Lung (tissue), 12 donors: Measurements from ENCODE around the gene C9orf78. TPM values are rescaled to one million over a fixed set of nuclear protein-coding genes. Genes with fewer than 3 reads are reported as not detected.
"Not testable (repeated sequence)": the region's sequence is repeated elsewhere in the genome, so short reads cannot be mapped to it uniquely, and the experiment has no call there.

Experiments used
- ATAC-seq: fragments of 200-7000 bp; cut with Tn5 transposase; one replicate; pipeline ENCODE4 v1.9.1; 2020; ENCODE audit warnings: moderate number of reproducible peaks; ENCODE audit not compliant: insufficient read depth, low FRiP score
- DNase-seq, 3 donors: peaks; one replicate each; pipeline ENCODE4 v3.0.0-alpha.2; 2013 to 2017
- H3K27ac ChIP-seq, 2 donors: one replicate each; pipeline ENCODE4 v1.5.1; 2013; ENCODE audit warnings: mild to moderate bottlenecking in 2 of 2, moderate library complexity in 2 of 2, control low read depth in 1 of 2, inconsistent platforms in 1 of 2, low read depth in 1 of 2, low read length in 1 of 2
- H3K27me3 ChIP-seq, 3 donors: one replicate each; pipeline ENCODE4 v1.5.1; 2013; ENCODE audit warnings: low read length in 2 of 3; ENCODE audit not compliant: control insufficient read depth in 3 of 3, insufficient read depth in 3 of 3
- H3K36me3 ChIP-seq, 4 donors: one replicate each; pipeline ENCODE4 v1.5.1; 2013; ENCODE audit warnings: low read length in 4 of 4, mild to moderate bottlenecking in 1 of 4, moderate library complexity in 1 of 4; ENCODE audit not compliant: control insufficient read depth in 4 of 4, insufficient read depth in 4 of 4
- H3K4me1 ChIP-seq, 5 donors: one replicate each; pipeline ENCODE4 v1.5.1; 2013; ENCODE audit warnings: low read length in 5 of 5, mild to moderate bottlenecking in 2 of 5, moderate library complexity in 1 of 5; ENCODE audit not compliant: control insufficient read depth in 5 of 5, insufficient read depth in 5 of 5
- H3K4me3 ChIP-seq: one replicate; pipeline ENCODE4 v1.5.1; 2013; ENCODE audit warnings: mild to moderate bottlenecking, control low read depth, moderate library complexity
- H3K9ac ChIP-seq, 2 donors: one replicate each; pipeline ENCODE4 v1.5.1; 2013; ENCODE audit warnings: low read length in 2 of 2, control low read depth in 1 of 2; ENCODE audit not compliant: insufficient read depth in 1 of 2
- H3K9me3 ChIP-seq, 4 donors: one replicate each; pipeline ENCODE4 v1.5.1; 2013; ENCODE audit warnings: low read length in 3 of 4, mild to moderate bottlenecking in 1 of 4, moderate library complexity in 1 of 4; ENCODE audit not compliant: control insufficient read depth in 4 of 4, insufficient read depth in 3 of 4
- WGBS, 2 donors: extraction: QIAGEN DNeasy Blood & Tissue Kit; methylation state at CpG; one replicate each; pipeline ENCODE4 v1.1.7; 2013; 5-methylcytosine and 5-hydroxymethylcytosine counted together
- polyA plus RNA-seq, 2 donors: library from polyadenylated mRNA; stranded (reverse); fragments of 200-250 nt; gene quantifications; one replicate each; pipeline ENCODE4 v1.2.1, GENCODE V29; 2013
- total RNA-seq, 2 donors: library from RNA; depleted of rRNA in 1 of 2; stranded (reverse); fragments of >200 nt in 1 of 2; gene quantifications; one replicate each; pipeline ENCODE4 v1.2.1, GENCODE V29; 2014 to 2021
- TF ChIP-seq, protein P1 (sequence below): IDR thresholded peaks from 2 replicates; pipeline ENCODE4 v1.5.1; 2012; ENCODE audit warnings: mild to moderate bottlenecking; ENCODE audit errors: control extremely low read depth, extremely low read depth
- donor health status: control.
- donor health status: control.
- donor health status: Bipolar disorder and iron deficiency.
- donor health status: healthy.
- donor health status: DM: yes; HTN: yes; CAD: no.

The C9orf78 gene
- total and polyA plus RNA-seq, 4 donors = 28.3 to 57.9 (median 35.7) TPM

DNA sequence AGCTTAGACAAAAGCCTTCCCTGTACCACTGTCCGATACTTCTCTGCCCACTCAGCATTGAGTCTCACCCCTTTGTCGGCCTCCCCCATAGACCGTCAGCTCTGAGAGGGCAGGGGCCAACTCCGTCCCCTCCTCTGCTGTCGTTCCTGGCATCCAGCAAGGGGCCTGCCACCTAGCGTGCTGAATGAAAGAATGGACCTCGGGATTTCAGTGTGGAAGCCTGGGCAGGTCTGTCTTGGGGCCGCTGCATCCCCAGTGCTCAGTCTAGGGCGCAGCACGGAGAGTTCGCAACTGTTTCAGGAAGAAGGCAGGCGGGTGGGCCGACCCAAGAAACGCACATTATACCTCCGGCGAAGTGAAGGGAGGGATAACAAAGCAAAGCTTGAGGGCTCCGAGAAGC, 33.6 kb downstream of the C9orf78 start:
- WGBS, 2 donors = 85 to 90% methylated on average over 17 of the region's 17 CpGs
- no peak overlapping the region for H3K9ac ChIP-seq
- TF ChIP-seq, protein P1, sequence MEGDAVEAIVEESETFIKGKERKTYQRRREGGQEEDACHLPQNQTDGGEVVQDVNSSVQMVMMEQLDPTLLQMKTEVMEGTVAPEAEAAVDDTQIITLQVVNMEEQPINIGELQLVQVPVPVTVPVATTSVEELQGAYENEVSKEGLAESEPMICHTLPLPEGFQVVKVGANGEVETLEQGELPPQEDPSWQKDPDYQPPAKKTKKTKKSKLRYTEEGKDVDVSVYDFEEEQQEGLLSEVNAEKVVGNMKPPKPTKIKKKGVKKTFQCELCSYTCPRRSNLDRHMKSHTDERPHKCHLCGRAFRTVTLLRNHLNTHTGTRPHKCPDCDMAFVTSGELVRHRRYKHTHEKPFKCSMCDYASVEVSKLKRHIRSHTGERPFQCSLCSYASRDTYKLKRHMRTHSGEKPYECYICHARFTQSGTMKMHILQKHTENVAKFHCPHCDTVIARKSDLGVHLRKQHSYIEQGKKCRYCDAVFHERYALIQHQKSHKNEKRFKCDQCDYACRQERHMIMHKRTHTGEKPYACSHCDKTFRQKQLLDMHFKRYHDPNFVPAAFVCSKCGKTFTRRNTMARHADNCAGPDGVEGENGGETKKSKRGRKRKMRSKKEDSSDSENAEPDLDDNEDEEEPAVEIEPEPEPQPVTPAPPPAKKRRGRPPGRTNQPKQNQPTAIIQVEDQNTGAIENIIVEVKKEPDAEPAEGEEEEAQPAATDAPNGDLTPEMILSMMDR = no peak
- no peaks in the 10 kb centered on the region for H3K9me3 ChIP-seq
- no peak for DNase-seq
- peaks cover 0 to 8% (median 3%) of the 10 kb centered on the region in 5 donors for H3K4me1 ChIP-seq
- no peaks in the 10 kb centered on the region for H3K27me3 ChIP-seq
- H3K27ac ChIP-seq = no peak overlapping the region
- no peak for ATAC-seq
- no peak overlapping the region for H3K4me3 ChIP-seq
- peaks cover 0 to 7% (median 0%) of the 10 kb centered on the region in 4 donors for H3K36me3 ChIP-seq

DNA sequence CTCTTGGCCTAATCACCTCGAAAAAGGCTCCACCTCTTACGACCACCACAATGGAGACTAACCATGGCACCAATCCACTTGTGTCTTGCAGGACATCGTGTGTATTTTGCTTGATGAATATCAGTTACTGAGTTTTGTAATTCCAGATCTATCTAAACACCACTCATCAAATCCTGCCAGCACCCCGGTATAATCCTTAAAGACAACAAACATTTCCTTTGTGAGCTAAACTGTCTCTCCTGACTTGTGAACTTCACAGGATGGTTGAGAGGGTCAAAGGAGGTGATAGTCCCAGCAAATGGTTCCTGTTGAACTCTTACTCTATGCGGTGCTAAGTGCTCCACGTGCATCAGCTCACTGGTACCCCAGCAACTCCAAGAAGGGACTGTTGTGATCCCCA, 36.1 kb downstream of the C9orf78 start:
- H3K27ac ChIP-seq = no peak overlapping the region
- peaks cover 0 to 3% (median 0%) of the 10 kb centered on the region in 3 donors for H3K27me3 ChIP-seq
- no peak overlapping the region for H3K9ac ChIP-seq
- no peaks in the 10 kb centered on the region for H3K9me3 ChIP-seq
- TF ChIP-seq, protein P1 = no peak
- no peak overlapping the region for H3K4me3 ChIP-seq
- H3K4me1 ChIP-seq = peaks cover 0 to 6% (median 3%) of the 10 kb centered on the region in 5 donors
- no peaks in the 10 kb centered on the region for H3K36me3 ChIP-seq
- ATAC-seq (no peak), DNase-seq (no peak)
- WGBS, 2 donors = 47 to 66% methylated on average over 6 of the region's 6 CpGs

DNA sequence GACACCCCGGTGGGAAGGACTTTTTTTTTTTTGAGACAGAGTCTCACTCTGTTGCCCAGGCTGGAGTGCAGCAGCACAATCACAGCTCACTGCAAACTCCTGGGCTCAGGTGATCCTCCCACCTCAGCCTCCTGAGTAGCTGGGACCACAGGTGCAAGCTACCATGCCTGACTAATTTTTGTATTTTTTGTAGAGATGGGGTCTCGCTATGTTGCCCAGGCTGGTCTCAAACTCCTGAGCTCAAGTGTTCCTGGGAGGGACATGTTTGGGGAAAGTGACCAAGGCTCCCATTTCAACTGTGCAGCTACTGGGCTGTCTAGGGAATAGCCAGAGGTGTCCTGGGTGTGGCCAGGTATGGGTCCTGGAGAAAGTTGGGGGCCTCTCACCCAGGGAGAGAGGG, 39.0 kb downstream of the C9orf78 start:
- not testable (repeated sequence) for ATAC-seq, H3K27ac ChIP-seq, H3K4me3 ChIP-seq, DNase-seq, H3K27me3 ChIP-seq, H3K36me3 ChIP-seq, H3K9me3 ChIP-seq, H3K9ac ChIP-seq, H3K4me1 ChIP-seq
- 82 to 92% methylated on average over 2 of the region's 2 CpGs for WGBS, 2 donors

DNA sequence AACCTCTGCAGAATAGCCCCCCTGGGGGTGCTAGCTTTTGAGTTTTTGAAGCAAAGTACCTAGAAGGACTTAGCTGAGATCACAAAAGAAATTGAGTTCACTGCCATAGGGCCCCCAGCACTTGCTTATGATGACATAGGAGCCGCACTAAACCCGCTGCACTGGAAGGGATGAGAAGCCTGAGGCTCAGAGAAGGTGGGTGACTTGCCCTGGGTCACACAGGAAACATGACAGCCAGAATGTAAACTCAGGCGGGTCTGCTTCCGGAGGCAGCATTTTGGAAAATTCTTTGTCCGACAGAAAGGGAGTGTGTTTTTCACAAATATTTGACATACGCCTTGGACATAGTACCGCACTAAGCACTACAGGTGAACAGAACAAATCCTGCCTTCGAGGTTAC, 40.5 kb downstream of the C9orf78 start:
- Histone ChIP-seq H3K4me3 (no peak overlapping the region), H3K4me1 (no peaks in the 10 kb centered on the region), H3K36me3 (no peaks in the 10 kb centered on the region), H3K27ac (no peak overlapping the region), H3K27me3 (peaks cover 0 to 3% (median 0%) of the 10 kb centered on the region in 3 donors), H3K9me3 (no peaks in the 10 kb centered on the region), H3K9ac (no peak overlapping the region)
- WGBS, 2 donors = 82 to 95% methylated on average over 8 of the region's 8 CpGs
- DNase-seq (no peak), ATAC-seq (no peak)
- TF ChIP-seq, protein P1 = no peak
